Activated T-helper 2 cell treated with anti-CD3 and anti-CD28 coated beads, Interferon-gamma antibody, Interleukin-2, Interleukin-4, amounts not matched to agents 10 μg/mL and 5 μg/mL and 100 μg/mL, durations not matched to agents 14 hours and 24 hours and 36 hours (primary cell): Measurements from ENCODE around the gene RGMB. TPM values are rescaled to one million over a fixed set of nuclear protein-coding genes. Genes with fewer than 3 reads are reported as not detected.

Source experiments
- DNase-seq: peaks from one replicate; pipeline ENCODE4 v3.0.0; 2021; ENCODE audit warnings: low spot score
- H3K27ac Mint-ChIP-seq: one replicate; pipeline ENCODE4 v1.8.0; 2021; ENCODE audit warnings: mixed read lengths
- H3K27me3 Mint-ChIP-seq: one replicate; pipeline ENCODE4 v1.8.0; 2021; ENCODE audit warnings: low read depth, mixed read lengths
- H3K36me3 Mint-ChIP-seq: one replicate; pipeline ENCODE4 v1.8.0; 2021; ENCODE audit warnings: low read depth, mixed read lengths
- H3K4me1 Mint-ChIP-seq: one replicate; pipeline ENCODE4 v1.8.0; 2021; ENCODE audit warnings: low read depth, mixed read lengths
- H3K4me3 Mint-ChIP-seq: one replicate; pipeline ENCODE4 v1.8.0; 2021; ENCODE audit warnings: low read depth, mild to moderate bottlenecking, moderate library complexity, mixed read lengths
- H3K9me3 Mint-ChIP-seq: one replicate; pipeline ENCODE4 v1.8.0; 2021; ENCODE audit warnings: mixed read lengths
- intact Hi-C: fragments of 100-400 bp; cut with micrococcal nuclease; formaldehyde crosslinking; loops from one replicate; pipeline ENCODE4 v1.15.1; 2023
- total RNA-seq: library from RNA; stranded (reverse); gene quantifications from 2 replicates; pipeline ENCODE4 v1.2.3, GENCODE V29; 2022

RGMB gene
- total RNA-seq, 1 donor from 2014 or later = 0.18 TPM

GRCh38 chr5:98794414-98795080, 21.1 kb downstream of the RGMB start:
- no peaks in the 10 kb centered on the region for H3K9me3 Mint-ChIP-seq
- no peak overlapping the region for H3K27ac Mint-ChIP-seq
- H3K27me3 Mint-ChIP-seq = peaks cover 7% of the 10 kb centered on the region
- no peaks in the 10 kb centered on the region for H3K36me3 Mint-ChIP-seq
- H3K4me1 Mint-ChIP-seq = no peaks in the 10 kb centered on the region
- H3K4me3 Mint-ChIP-seq = no peak overlapping the region
- no peak for DNase-seq
- intact Hi-C loops = no loop called here

GRCh38 chr5:98795243-98795642, 21.8 kb downstream of the RGMB start:
- H3K27ac Mint-ChIP-seq = no peak overlapping the region
- no peaks in the 10 kb centered on the region for H3K9me3 Mint-ChIP-seq
- H3K4me3 Mint-ChIP-seq = no peak overlapping the region
- peaks cover 6% of the 10 kb centered on the region for H3K27me3 Mint-ChIP-seq
- intact Hi-C loops = no loop called here
- H3K36me3 Mint-ChIP-seq = no peaks in the 10 kb centered on the region
- DNase-seq = no peak
- no peaks in the 10 kb centered on the region for H3K4me1 Mint-ChIP-seq

- DNase-seq = no peak
- H3K4me1 Mint-ChIP-seq = no peaks in the 10 kb centered on the region
- no peaks in the 10 kb centered on the region for H3K9me3 Mint-ChIP-seq
- H3K27ac Mint-ChIP-seq = no peak overlapping the region
- H3K27me3 Mint-ChIP-seq = peaks cover 6% of the 10 kb centered on the region
- H3K4me3 Mint-ChIP-seq = no peak overlapping the region
- intact Hi-C loops = loop anchor here (1.0 to 2.0 kb wide), 2 partner anchors 25 to 1566 kb away; no protein-coding TSS in a partner anchor
- no peaks in the 10 kb centered on the region for H3K36me3 Mint-ChIP-seq
These were observed 22.9 kb downstream of the RGMB start for GRCh38 chr5:98796197-98796972.

GRCh38 chr5:98798371-98798770, 24.9 kb downstream of the RGMB start:
- no peaks in the 10 kb centered on the region for H3K36me3 Mint-ChIP-seq
- no peak for DNase-seq

GRCh38 chr5:98798847-98799246, 25.4 kb downstream of the RGMB start:
- Mint-ChIP-seq H3K27me3 (peaks cover 6% of the 10 kb centered on the region), H3K9me3 (no peaks in the 10 kb centered on the region), H3K4me3 (no peak overlapping the region), H3K4me1 (no peaks in the 10 kb centered on the region), H3K27ac (no peak overlapping the region), H3K36me3 (no peaks in the 10 kb centered on the region)
- intact Hi-C loops = no loop called here
- DNase-seq = no peak

More at GRCh38 chr5:98798371-98798770, 24.9 kb downstream of the RGMB start:
- Mint-ChIP-seq H3K27me3 (peaks cover 6% of the 10 kb centered on the region), H3K4me1 (no peaks in the 10 kb centered on the region), H3K9me3 (no peaks in the 10 kb centered on the region), H3K4me3 (no peak overlapping the region), H3K27ac (no peak overlapping the region)
- intact Hi-C loops = no loop called here

- H3K36me3 Mint-ChIP-seq = no peaks in the 10 kb centered on the region
- intact Hi-C loops = no loop called here
- no peak for DNase-seq
- no peak overlapping the region for H3K27ac Mint-ChIP-seq
- H3K4me1 Mint-ChIP-seq = no peaks in the 10 kb centered on the region
- H3K4me3 Mint-ChIP-seq = no peak overlapping the region
- H3K27me3 Mint-ChIP-seq = peaks cover 3% of the 10 kb centered on the region
- peaks cover 22% of the 10 kb centered on the region for H3K9me3 Mint-ChIP-seq
These were observed 30.6 kb downstream of the RGMB start for GRCh38 chr5:98804066-98804465.

- no peak for DNase-seq
- intact Hi-C loops = no loop called here
- peaks cover 22% of the 10 kb centered on the region for H3K9me3 Mint-ChIP-seq
- no peaks in the 10 kb centered on the region for H3K4me1 Mint-ChIP-seq
- H3K4me3 Mint-ChIP-seq = no peak overlapping the region
- H3K36me3 Mint-ChIP-seq = no peaks in the 10 kb centered on the region
- H3K27ac Mint-ChIP-seq = no peak overlapping the region
- peaks cover 3% of the 10 kb centered on the region for H3K27me3 Mint-ChIP-seq
These were observed 31.6 kb downstream of the RGMB start for GRCh38 chr5:98805070-98805469.

GRCh38 chr5:98807806-98808205, 34.3 kb downstream of the RGMB start:
- intact Hi-C loops = no loop called here
- no peak for DNase-seq
- Mint-ChIP-seq H3K4me1 (no peaks in the 10 kb centered on the region), H3K27ac (no peak overlapping the region), H3K36me3 (no peaks in the 10 kb centered on the region), H3K27me3 (peaks cover 3% of the 10 kb centered on the region), H3K4me3 (no peak overlapping the region), H3K9me3 (peaks cover 22% of the 10 kb centered on the region)

- Mint-ChIP-seq H3K4me3 (no peak overlapping the region), H3K9me3 (peaks cover 19% of the 10 kb centered on the region), H3K27me3 (peaks cover 3% of the 10 kb centered on the region), H3K27ac (no peak overlapping the region), H3K36me3 (no peaks in the 10 kb centered on the region), H3K4me1 (no peaks in the 10 kb centered on the region)
- intact Hi-C loops = no loop called here
- DNase-seq = no peak
These were observed 36.7 kb downstream of the RGMB start for GRCh38 chr5:98810206-98810605.

GRCh38 chr5:98813755-98814154, 40.3 kb downstream of the RGMB start:
- Mint-ChIP-seq H3K4me1 (no peaks in the 10 kb centered on the region), H3K4me3 (no peak overlapping the region), H3K27me3 (peaks cover 3% of the 10 kb centered on the region), H3K36me3 (no peaks in the 10 kb centered on the region), H3K27ac (no peak overlapping the region), H3K9me3 (no peaks in the 10 kb centered on the region)
- intact Hi-C loops = no loop called here
- DNase-seq = no peak

GRCh38 chr5:98816582-98817222, 43.2 kb downstream of the RGMB start:
- Mint-ChIP-seq H3K4me1 (no peaks in the 10 kb centered on the region), H3K27me3 (no peaks in the 10 kb centered on the region), H3K9me3 (peaks cover 7% of the 10 kb centered on the region), H3K4me3 (no peak overlapping the region), H3K27ac (no peak overlapping the region), H3K36me3 (no peaks in the 10 kb centered on the region)
- intact Hi-C loops = no loop called here
- no peak for DNase-seq

- Mint-ChIP-seq H3K4me1 (no peaks in the 10 kb centered on the region), H3K4me3 (no peak overlapping the region), H3K36me3 (no peaks in the 10 kb centered on the region), H3K27ac (no peak overlapping the region), H3K27me3 (peaks cover 4% of the 10 kb centered on the region), H3K9me3 (peaks cover 6% of the 10 kb centered on the region)
- DNase-seq = no peak
- intact Hi-C loops = no loop called here
These were observed 52.3 kb downstream of the RGMB start for GRCh38 chr5:98825582-98826375.
